ENCODE results near the gene GPR148. TPM values are rescaled to one million over a fixed set of nuclear protein-coding genes. Genes with fewer than 3 reads are reported as not detected.

Gene GPR148
- total and polyA plus RNA-seq, 4 donors = not detected

DNA sequence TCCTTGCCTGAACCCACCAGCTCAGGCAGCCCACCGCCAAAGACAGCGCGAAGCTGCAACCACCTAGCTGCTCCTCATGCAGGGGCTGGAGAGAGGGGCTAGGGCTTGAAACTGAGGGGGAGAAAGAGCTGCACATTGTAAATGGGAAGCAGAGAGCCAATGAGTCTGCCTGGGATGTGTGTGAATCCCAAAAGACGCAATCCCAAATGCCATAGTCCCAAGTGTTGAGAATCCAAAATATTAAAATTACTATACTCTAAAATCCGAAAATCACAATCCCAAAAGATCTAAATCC is 35.9 kb downstream of the GPR148 start:
- ATAC-seq (ENCODE audit: low FRiP score) (no peak), DNase-seq (no peak)
- Histone ChIP-seq H3K4me1 (ENCODE audit: control insufficient read depth in 1 of 2, insufficient read depth in 2 of 2, low read length in 2 of 2) (no peaks in the 10 kb centered on the region), H3K36me3 (ENCODE audit: control insufficient read depth in 1 of 2, insufficient read depth in 2 of 2, low read length in 1 of 2) (no peaks in the 10 kb centered on the region), H3K4me3 (ENCODE audit: low read length in 2 of 2) (no peak overlapping the region), H3K27ac (ENCODE audit: low read depth in 1 of 2, low read length in 2 of 2) (no peak overlapping the region), H3K27me3 (ENCODE audit: control insufficient read depth in 1 of 2, insufficient read depth in 2 of 2, low read length in 1 of 2) (no peaks in the 10 kb centered on the region), H3K9me3 (ENCODE audit: control insufficient read depth, low read length) (no peaks in the 10 kb centered on the region)
- intact Hi-C loops (cut with DNase I) = no loop called here
- WGBS, 2 donors = 85 to 90% methylated on average over 5 of the region's 5 CpGs

- Histone ChIP-seq H3K27me3 (ENCODE audit: control insufficient read depth in 1 of 2, insufficient read depth in 2 of 2, low read length in 1 of 2) (no peaks in the 10 kb centered on the region), H3K36me3 (ENCODE audit: control insufficient read depth in 1 of 2, insufficient read depth in 2 of 2, low read length in 1 of 2) (no peaks in the 10 kb centered on the region), H3K9me3 (ENCODE audit: control insufficient read depth, low read length) (no peaks in the 10 kb centered on the region), H3K27ac (ENCODE audit: low read depth in 1 of 2, low read length in 2 of 2) (no peak overlapping the region), H3K4me1 (ENCODE audit: control insufficient read depth in 1 of 2, insufficient read depth in 2 of 2, low read length in 2 of 2) (no peaks in the 10 kb centered on the region), H3K4me3 (ENCODE audit: low read length in 2 of 2) (no peak overlapping the region)
- intact Hi-C loops (cut with DNase I) = no loop called here
- ATAC-seq (ENCODE audit: low FRiP score) (no peak), DNase-seq (no peak)
- 81 to 83% methylated on average over 6 of the region's 6 CpGs for WGBS, 2 donors
Measured at GRCh38 chr2:130765464-130765863, 36.6 kb downstream of the GPR148 start.

DNA sequence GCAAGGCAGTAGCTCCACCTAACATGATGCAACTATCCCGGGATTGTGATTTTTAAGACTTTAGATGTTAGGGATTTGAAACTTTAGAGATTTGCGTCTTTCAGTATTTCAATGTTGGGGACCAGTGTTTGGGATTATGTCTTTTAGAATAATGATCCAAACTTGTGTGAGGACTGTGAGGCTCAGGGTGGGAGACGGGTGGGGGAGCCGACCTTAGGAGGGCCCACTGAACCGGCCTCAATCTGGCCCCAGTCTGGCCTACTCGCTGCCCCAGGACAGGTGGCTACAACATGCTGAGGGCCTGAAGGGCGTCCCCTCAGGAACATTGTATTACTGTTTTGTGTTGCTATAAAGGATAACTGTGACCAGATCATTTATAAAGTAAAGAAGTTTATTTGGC is 37.2 kb downstream of the GPR148 start:
- ATAC-seq (ENCODE audit: low FRiP score) (no peak), DNase-seq (no peak)
- H3K36me3 ChIP-seq (ENCODE audit: control insufficient read depth in 1 of 2, insufficient read depth in 2 of 2, low read length in 1 of 2) = no peaks in the 10 kb centered on the region
- 80 to 89% methylated on average over 7 of the region's 7 CpGs for whole genome bisulfite sequencing, 2 donors
- no peaks in the 10 kb centered on the region for H3K9me3 ChIP-seq (ENCODE audit: control insufficient read depth, low read length)
- H3K27me3 ChIP-seq (ENCODE audit: control insufficient read depth in 1 of 2, insufficient read depth in 2 of 2, low read length in 1 of 2) = no peaks in the 10 kb centered on the region
- no peak overlapping the region for H3K27ac ChIP-seq (ENCODE audit: low read depth in 1 of 2, low read length in 2 of 2)
- H3K4me3 ChIP-seq (ENCODE audit: low read length in 2 of 2) = no peak overlapping the region
- H3K4me1 ChIP-seq (ENCODE audit: control insufficient read depth in 1 of 2, insufficient read depth in 2 of 2, low read length in 2 of 2) = no peaks in the 10 kb centered on the region
- intact Hi-C loops (cut with DNase I) = no loop called here

DNA sequence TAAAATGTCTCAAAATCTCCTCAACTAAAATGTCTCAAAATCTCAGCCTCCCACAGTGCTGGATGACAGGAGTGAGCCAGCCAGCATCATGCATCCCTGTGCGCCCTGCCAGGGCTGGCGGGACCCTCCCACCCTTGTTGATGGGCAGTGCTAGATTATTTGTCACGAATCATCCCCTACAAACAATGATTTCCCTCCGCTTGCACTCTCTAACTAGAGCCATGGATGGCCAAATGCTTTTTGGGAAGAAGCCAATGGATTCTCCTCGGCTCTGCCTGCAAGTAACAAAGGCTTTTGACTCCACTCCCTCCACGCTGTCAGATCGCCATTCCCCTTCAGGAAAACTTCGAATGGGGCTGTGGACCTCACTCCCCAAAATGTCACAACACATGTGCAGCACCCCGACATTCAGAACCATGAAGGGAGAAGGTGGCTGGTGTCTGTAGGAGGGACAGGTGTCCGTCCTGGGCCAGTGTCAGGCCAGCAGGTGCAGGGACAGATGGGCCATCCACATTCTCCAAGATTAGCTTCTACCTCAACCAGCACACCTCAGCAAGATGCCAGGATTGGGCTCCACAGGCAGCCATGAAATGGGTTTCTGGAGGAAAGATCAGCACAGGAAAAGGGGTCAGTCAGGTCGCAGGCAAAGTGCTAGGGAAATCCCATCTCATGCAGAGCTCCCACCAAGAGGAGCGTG is 38.0 kb downstream of the GPR148 start:
- H3K9me3 ChIP-seq (ENCODE audit: control insufficient read depth, low read length) = no peaks in the 10 kb centered on the region
- WGBS, 2 donors = 71 to 81% methylated on average over 12 of the region's 12 CpGs
- DNase-seq (no peak), ATAC-seq (ENCODE audit: low FRiP score) (no peak)
- H3K4me1 ChIP-seq (ENCODE audit: control insufficient read depth in 1 of 2, insufficient read depth in 2 of 2, low read length in 2 of 2) = no peaks in the 10 kb centered on the region
- intact Hi-C loops (cut with DNase I) = no loop called here
- H3K27me3 ChIP-seq (ENCODE audit: control insufficient read depth in 1 of 2, insufficient read depth in 2 of 2, low read length in 1 of 2) = no peaks in the 10 kb centered on the region
- no peak overlapping the region for H3K27ac ChIP-seq (ENCODE audit: low read depth in 1 of 2, low read length in 2 of 2)
- no peak overlapping the region for H3K4me3 ChIP-seq (ENCODE audit: low read length in 2 of 2)
- no peaks in the 10 kb centered on the region for H3K36me3 ChIP-seq (ENCODE audit: control insufficient read depth in 1 of 2, insufficient read depth in 2 of 2, low read length in 1 of 2)

- no peak for DNase-seq
- 66 to 68% methylated on average over 7 of the region's 7 CpGs for WGBS, 2 donors
- H3K9me3 ChIP-seq (ENCODE audit: control insufficient read depth, low read length) = no peaks in the 10 kb centered on the region
- no peak overlapping the region for H3K4me3 ChIP-seq (ENCODE audit: low read length in 2 of 2)
- no peak for ATAC-seq (ENCODE audit: low FRiP score)
- no peak overlapping the region for H3K27ac ChIP-seq (ENCODE audit: low read depth in 1 of 2, low read length in 2 of 2)
- intact Hi-C loops (cut with DNase I) = no loop called here
- no peaks in the 10 kb centered on the region for H3K27me3 ChIP-seq (ENCODE audit: control insufficient read depth in 1 of 2, insufficient read depth in 2 of 2, low read length in 1 of 2)
- H3K4me1 ChIP-seq (ENCODE audit: control insufficient read depth in 1 of 2, insufficient read depth in 2 of 2, low read length in 2 of 2) = no peaks in the 10 kb centered on the region
- H3K36me3 ChIP-seq (ENCODE audit: control insufficient read depth in 1 of 2, insufficient read depth in 2 of 2, low read length in 1 of 2) = no peaks in the 10 kb centered on the region
Measured at GRCh38 chr2:130767408-130767775, 38.5 kb downstream of the GPR148 start.

GRCh38 chr2:130768191-130768855 is 39.5 kb downstream of the GPR148 start:
- Histone ChIP-seq H3K4me3 (ENCODE audit: low read length in 2 of 2) (no peak overlapping the region), H3K36me3 (ENCODE audit: control insufficient read depth in 1 of 2, insufficient read depth in 2 of 2, low read length in 1 of 2) (no peaks in the 10 kb centered on the region), H3K27me3 (ENCODE audit: control insufficient read depth in 1 of 2, insufficient read depth in 2 of 2, low read length in 1 of 2) (no peaks in the 10 kb centered on the region), H3K27ac (ENCODE audit: low read depth in 1 of 2, low read length in 2 of 2) (no peak overlapping the region), H3K9me3 (ENCODE audit: control insufficient read depth, low read length) (no peaks in the 10 kb centered on the region), H3K4me1 (ENCODE audit: control insufficient read depth in 1 of 2, insufficient read depth in 2 of 2, low read length in 2 of 2) (no peaks in the 10 kb centered on the region)
- 80 to 83% methylated on average over 16 to 17 of the region's 17 CpGs for WGBS, 2 donors
- DNase-seq (no peak), ATAC-seq (ENCODE audit: low FRiP score) (peak; percentile 12)
- intact Hi-C loops (cut with DNase I) = no loop called here

- DNase-seq = no peak
- H3K27ac ChIP-seq (ENCODE audit: low read depth in 1 of 2, low read length in 2 of 2) = no peak overlapping the region
- WGBS, 2 donors = 59 to 66% methylated on average over 7 of the region's 7 CpGs
Measured at GRCh38 chr2:130769343-130769907, 40.6 kb downstream of the GPR148 start.

GRCh38 chr2:130776550-130776949 is 47.7 kb downstream of the GPR148 start:
- 32 to 37% methylated on average over 4 of the region's 4 CpGs for WGBS, 2 donors
- Histone ChIP-seq H3K27ac (ENCODE audit: low read depth in 1 of 2, low read length in 2 of 2) (no peak overlapping the region), H3K4me3 (ENCODE audit: low read length in 2 of 2) (no peak overlapping the region), H3K9me3 (ENCODE audit: control insufficient read depth, low read length) (no peaks in the 10 kb centered on the region), H3K27me3 (ENCODE audit: control insufficient read depth in 1 of 2, insufficient read depth in 2 of 2, low read length in 1 of 2) (no peaks in the 10 kb centered on the region), H3K36me3 (ENCODE audit: control insufficient read depth in 1 of 2, insufficient read depth in 2 of 2, low read length in 1 of 2) (no peaks in the 10 kb centered on the region), H3K4me1 (ENCODE audit: control insufficient read depth in 1 of 2, insufficient read depth in 2 of 2, low read length in 2 of 2) (no peaks in the 10 kb centered on the region)
- no peak for DNase-seq
- no peak for ATAC-seq (ENCODE audit: low FRiP score)
- intact Hi-C loops (cut with DNase I) = no loop called here

More at GRCh38 chr2:130769343-130769907, 40.6 kb downstream of the GPR148 start:
- ATAC-seq (ENCODE audit: low FRiP score) = no peak
- H3K27me3 ChIP-seq (ENCODE audit: control insufficient read depth in 1 of 2, insufficient read depth in 2 of 2, low read length in 1 of 2) = no peaks in the 10 kb centered on the region
- H3K36me3 ChIP-seq (ENCODE audit: control insufficient read depth in 1 of 2, insufficient read depth in 2 of 2, low read length in 1 of 2) = no peaks in the 10 kb centered on the region
- H3K9me3 ChIP-seq (ENCODE audit: control insufficient read depth, low read length) = no peaks in the 10 kb centered on the region
- no peaks in the 10 kb centered on the region for H3K4me1 ChIP-seq (ENCODE audit: control insufficient read depth in 1 of 2, insufficient read depth in 2 of 2, low read length in 2 of 2)
- H3K4me3 ChIP-seq (ENCODE audit: low read length in 2 of 2) = no peak overlapping the region
- intact Hi-C loops (cut with DNase I) = no loop called here

GRCh38 chr2:130778781-130779180 is 49.9 kb downstream of the GPR148 start:
- DNase-seq (no peak), ATAC-seq (ENCODE audit: low FRiP score) (no peak)
- no peak overlapping the region for H3K27ac ChIP-seq (ENCODE audit: low read depth in 1 of 2, low read length in 2 of 2)
- intact Hi-C loops (cut with DNase I) = no loop called here
- no peaks in the 10 kb centered on the region for H3K9me3 ChIP-seq (ENCODE audit: control insufficient read depth, low read length)
- no peaks in the 10 kb centered on the region for H3K4me1 ChIP-seq (ENCODE audit: control insufficient read depth in 1 of 2, insufficient read depth in 2 of 2, low read length in 2 of 2)
- no peak overlapping the region for H3K4me3 ChIP-seq (ENCODE audit: low read length in 2 of 2)
- WGBS, 2 donors = 85 to 91% methylated on average over 9 of the region's 9 CpGs
- no peaks in the 10 kb centered on the region for H3K36me3 ChIP-seq (ENCODE audit: control insufficient read depth in 1 of 2, insufficient read depth in 2 of 2, low read length in 1 of 2)
- H3K27me3 ChIP-seq (ENCODE audit: control insufficient read depth in 1 of 2, insufficient read depth in 2 of 2, low read length in 1 of 2) = no peaks in the 10 kb centered on the region

All from aorta (tissue), 5 donors.